B cell (primary cell): ENCODE results near the gene EBF3.

Experiments used
- CTCF ChIP-seq: fragments of 200-600 bp; IDR thresholded peaks from one replicate; pipeline ENCODE4 v1.8.0; 2022; ENCODE audit warnings: antibody characterized with exemption, mild to moderate bottlenecking
- EZH2 ChIP-seq: IDR thresholded peaks from 2 replicates; pipeline ENCODE4 v1.6.1; 2012; ENCODE audit warnings: borderline replicate concordance, low read depth, mild to moderate bottlenecking, moderate library complexity, low read length; ENCODE audit not compliant: insufficient read depth, poor library complexity, severe bottlenecking

- TF ChIP-seq CTCF (no peak), EZH2 (no peak)
These were observed 11.5 kb downstream of the EBF3 start for GRCh38 chr10:129952378-129953118.
